GM18519 (cell line): ENCODE data around the gene AXIN1.

Experiments
- ATAC-seq: cut with Tn5 transposase; IDR thresholded peaks from one replicate; pipeline ENCODE4 v1.9.1; 2021; ENCODE audit warnings: mild to moderate bottlenecking, moderate library complexity; ENCODE audit not compliant: unreplicated experiment, low FRiP score

The AXIN1 gene

DNA sequence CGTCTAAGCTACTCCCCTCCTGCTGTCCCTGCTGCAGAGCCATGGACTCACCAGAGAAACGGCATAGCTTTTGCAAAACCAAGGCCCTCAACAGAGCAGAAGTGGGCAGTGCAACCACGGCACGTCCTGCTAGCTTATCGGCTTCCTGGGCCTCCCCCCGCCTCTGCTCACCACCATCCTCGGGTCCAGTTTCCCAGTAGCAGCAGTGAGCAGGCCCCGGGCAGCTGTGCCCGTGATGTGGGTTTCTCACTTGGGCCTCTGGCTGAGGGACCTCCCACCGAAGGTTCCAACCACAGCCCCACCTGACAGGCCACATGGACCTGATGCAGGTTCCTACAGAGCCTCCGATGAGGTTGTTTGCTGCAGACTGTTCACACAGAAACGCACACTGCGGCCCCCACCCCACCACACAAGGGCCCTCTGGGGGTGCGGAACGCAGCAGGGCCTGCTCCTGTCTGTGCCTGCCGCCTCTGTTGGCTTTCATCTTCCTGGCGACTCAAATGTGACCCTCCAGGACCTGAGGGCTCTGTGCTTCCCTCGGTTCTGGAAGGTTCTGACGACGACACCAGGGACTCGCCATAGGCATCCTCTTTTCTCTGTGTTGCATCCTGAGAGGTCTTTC, 44.7 kb downstream of the AXIN1 start:
- no peak for ATAC-seq

DNA sequence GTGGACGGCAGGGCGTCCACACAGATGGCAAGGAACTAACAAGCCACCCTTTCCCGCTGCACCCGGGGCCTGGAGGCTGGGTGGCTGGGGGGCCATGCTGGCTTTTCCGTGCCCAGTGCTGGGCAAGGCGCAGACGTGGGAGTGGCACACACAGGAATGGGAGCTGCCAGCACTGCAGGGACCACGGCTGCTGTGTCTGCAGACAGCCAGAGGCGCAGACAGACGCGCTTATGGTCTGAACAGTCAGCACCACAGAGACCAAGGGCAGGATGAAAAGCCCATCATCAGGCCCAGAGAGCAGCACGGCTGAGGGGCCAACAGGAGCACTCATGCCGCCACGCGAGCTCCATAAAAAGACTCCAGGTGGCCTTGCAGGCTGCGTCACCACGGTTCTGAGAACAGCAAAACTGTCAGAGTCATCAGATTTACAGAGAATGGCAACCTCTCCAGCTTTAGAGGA, 45.6 kb downstream of the AXIN1 start:
- ATAC-seq: no peak

DNA sequence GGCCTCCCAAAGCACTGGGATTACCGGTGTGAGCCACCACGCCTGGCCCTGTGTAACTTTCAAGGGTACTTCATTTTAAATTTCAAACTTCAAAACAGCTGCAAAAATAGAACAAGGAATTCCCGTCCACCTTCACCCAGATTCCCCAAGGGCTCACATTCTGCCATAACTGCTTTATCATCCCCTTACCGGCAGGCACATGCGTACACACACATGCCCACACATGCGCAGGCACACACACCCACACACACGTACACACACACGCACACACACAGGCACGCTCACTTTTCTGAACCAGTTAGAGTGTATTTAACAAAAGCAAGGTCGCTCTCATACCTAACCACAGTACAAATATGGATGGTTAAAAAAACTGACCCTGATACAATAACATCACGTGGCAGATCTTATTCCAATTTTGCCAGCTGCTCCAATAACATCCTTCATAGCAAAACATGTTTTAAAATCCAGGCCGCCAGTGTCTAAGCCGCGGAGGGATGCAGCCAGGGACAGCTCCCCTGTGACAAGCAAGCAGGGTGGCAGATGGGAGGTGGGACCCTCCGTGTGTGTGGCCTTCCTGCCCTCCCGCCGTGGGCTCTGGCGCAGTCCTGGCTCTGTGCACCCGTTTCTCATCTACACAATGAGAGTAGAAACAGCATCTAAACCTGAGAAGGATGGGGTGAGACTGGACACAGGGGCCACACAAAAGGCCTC, 46.5 kb downstream of the AXIN1 start:
- ATAC-seq: no peak

DNA sequence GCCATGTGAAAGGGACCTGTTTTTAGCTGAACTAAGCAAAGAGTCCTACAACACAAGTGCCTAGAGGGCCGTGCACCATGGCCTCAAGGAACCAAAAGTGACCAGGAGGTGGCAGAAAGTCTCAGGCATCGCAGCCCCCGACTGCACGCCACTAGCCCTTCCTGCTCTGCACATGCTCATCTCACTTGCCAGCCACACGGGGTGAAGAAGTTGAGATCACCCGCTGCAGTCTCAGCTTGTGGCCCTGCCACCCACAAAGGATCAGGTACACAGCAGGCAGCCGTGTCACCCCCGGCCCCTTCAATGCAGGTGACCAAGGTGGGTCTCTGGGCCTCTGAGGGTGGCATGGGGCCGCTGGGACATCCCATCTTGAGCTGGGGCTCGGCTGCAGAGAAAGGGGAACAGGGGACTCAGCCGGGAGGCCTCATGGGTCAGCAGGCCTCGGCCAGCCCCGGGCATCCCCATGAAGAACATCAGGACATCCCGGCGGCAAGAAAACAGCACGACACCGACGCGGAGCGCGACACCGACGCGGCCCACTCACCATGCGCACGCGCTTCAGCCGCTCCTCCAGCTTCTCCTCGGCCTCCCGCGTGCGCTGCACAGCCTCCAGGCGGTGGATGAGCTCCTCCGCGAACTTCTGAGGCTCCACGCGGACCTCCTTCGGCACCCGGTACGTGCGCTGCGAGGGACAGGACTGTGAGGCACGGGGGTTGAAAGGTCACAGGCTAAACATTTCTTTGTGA, 48.6 kb downstream of the AXIN1 start:
- ATAC-seq: no peak

DNA sequence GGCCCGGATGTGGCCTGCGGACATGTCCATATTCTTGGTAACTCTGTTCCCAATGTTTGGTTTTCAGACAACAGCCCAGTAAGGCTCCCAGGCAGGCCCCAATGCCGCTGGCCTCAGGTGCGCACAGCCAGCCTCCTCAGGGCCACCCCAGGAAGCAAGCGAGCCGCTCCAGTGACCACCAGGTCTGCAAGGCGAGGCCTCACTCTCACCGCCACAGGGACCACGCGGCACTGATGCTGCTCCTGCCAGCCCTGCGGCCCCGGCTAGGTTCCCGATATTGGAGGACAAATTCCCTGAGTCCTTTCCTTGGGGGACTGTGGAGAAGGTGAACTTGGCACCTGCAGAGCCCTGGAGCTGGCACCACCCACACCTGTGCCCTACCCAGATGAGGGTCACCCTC, 50.6 kb downstream of the AXIN1 start:
- no peak for ATAC-seq

DNA sequence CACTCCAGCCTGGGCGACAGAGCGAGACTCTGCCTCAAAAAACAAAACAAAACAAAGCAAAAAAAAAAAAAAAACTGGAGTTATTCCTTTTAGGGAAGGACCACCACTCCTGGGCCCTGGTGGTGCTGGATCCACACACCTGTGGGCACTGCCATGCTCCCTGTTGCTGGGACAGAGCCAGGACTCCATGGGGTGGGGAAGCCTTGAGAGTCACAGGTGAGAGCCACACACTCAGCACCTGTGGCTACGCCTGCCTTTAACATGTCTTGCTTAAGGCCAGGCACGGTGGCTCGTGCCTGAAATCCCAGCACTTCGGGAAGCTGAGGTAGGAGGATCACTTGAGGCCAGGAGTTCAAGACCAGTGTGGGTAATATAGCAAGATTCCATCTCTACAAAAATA, 51.3 kb downstream of the AXIN1 start:
- no peak for ATAC-seq

DNA sequence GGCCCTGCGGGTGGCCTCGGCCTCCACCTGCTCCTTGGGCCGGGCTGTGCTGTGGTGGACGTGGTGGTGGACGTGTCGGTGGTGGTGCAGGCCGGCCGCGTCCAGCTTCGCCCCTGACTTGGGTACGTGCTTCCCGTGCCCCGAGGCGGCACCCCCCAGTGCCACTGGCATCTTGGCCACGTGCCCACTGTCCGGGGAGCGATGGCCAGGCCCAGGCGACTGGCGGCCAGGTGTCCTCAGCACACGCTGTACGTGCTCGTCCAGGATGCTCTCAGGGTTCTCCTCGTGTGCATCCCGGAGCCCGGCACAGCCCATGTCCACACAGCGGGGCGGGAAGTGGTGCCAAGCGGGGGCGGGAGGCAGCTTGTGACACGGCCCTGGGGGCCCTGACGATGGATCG, 54.7 kb downstream of the AXIN1 start:
- no peak for ATAC-seq

DNA sequence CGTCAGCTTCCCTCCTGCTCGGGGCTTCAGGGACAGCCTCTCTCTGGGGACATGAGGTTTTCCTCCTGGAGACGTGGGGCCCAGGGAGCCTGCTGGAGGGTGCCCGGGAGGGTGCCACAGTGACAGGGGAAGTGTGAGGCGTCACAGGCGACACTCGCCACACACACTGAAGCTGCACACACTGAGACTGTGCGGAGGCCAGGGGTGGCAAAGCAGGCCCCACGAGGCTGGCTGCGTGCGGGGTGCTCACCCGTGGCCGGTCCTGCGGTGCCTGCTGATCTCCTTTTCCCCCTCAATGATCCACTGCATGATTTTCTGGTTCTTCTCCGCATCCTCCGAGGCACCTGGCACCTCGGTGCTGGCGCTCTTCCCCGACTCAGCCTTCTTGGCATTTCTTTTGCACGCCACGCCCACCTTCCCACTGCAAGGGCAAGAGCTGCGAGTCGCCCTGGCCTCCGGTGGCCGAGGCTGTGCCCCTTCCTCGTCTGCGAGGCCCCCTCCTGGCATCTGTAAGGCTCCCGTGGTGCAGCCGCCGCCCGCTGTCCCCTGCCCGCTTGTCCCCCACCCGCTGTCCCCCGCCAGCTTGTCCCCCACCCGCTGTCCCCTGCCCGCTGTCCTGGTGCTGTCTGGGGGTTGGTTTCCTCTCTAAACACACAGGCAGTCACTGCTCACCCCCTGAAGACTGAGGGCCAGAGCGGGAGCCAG, 55.6 kb downstream of the AXIN1 start:
- ATAC-seq: no peak

GRCh38 chr16:296276-296675, 56.2 kb downstream of the AXIN1 start:
- ATAC-seq: no peak

- ATAC-seq: no peak
Measured at GRCh38 chr16:293043-293775, 59.3 kb downstream of the AXIN1 start.

DNA sequence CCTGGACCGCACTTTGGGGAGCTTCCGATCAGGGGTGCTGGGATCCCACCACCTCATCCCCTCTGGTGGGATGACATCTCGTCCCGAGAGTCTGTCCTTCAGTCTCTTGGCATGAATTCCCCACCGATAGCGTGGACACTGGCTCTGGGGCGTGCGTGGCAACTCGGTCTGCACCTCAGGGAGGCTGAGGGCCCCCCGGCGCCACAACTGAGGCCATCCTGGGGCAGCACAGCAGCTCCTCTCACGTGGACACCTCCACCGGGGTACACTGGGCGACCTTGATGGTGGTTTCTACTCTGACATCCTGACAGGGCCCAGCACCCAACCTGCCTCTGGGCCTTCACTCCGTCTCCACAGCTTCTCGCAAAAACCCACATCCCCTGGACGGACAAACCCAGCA, 61.0 kb downstream of the AXIN1 start:
- ATAC-seq: no peak

GRCh38 chr16:290681-291405, 61.7 kb downstream of the AXIN1 start:
- no peak for ATAC-seq

DNA sequence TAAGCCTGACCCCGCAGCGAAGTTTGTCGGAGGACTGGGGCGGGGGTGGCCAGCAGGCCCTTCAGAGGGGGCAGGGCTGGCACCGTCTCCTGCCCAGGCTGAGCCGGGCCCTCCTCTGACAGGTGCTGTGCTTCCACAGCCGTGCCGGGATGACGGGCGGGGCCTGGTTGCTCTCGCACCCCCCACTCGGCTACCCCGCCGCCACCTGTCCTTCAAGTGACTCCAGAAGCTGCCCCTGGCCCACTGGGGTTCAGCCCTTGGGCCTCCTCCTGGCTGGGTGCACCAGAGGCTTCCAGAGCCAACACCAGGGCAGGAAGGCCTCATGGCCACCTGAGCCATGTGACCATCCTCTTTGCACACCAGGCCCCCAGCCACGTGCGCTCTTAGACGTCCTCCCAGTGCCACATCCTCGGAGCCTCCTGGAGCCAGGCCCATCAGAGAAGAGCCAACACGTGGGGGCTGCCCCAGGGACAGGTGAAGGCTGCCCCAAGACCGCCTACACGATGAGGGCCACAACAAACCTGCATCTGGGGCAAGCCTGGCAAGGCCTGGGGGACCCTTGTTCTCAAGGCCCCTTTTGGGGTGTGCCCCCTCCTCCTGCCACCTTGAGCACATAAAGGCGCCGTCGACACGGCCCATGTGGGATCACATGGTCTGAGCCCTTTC, 62.4 kb downstream of the AXIN1 start:
- ATAC-seq: no peak

DNA sequence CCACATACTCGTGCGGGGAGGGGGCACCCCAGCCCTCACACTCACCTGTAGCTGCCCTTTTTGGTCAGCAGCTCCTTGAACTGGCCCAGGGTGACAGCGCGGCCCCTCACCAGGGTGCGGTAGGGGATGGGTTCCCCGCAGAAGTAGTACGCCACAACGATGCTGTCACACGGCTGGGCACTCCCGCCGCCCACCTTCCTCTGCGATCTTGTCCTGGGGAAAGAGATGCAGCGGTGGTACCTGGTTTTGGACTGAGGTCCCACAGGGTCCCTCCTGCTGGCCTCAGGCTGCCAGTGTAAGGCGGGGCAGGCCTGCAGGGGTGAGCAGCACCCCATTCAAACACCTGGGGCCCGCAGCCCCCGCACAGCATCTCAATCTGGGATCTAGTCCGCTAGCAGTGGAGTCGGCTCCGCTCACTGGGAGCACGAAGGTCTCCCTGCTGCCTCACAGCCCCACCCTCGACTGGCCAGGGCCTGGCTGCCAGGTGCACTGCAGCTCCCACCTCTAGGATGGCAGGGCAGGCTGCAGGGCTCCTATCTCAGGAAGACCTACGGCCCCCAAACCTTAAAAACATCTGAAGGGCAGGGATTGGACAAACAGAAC, 63.0 kb downstream of the AXIN1 start:
- ATAC-seq: no peak

DNA sequence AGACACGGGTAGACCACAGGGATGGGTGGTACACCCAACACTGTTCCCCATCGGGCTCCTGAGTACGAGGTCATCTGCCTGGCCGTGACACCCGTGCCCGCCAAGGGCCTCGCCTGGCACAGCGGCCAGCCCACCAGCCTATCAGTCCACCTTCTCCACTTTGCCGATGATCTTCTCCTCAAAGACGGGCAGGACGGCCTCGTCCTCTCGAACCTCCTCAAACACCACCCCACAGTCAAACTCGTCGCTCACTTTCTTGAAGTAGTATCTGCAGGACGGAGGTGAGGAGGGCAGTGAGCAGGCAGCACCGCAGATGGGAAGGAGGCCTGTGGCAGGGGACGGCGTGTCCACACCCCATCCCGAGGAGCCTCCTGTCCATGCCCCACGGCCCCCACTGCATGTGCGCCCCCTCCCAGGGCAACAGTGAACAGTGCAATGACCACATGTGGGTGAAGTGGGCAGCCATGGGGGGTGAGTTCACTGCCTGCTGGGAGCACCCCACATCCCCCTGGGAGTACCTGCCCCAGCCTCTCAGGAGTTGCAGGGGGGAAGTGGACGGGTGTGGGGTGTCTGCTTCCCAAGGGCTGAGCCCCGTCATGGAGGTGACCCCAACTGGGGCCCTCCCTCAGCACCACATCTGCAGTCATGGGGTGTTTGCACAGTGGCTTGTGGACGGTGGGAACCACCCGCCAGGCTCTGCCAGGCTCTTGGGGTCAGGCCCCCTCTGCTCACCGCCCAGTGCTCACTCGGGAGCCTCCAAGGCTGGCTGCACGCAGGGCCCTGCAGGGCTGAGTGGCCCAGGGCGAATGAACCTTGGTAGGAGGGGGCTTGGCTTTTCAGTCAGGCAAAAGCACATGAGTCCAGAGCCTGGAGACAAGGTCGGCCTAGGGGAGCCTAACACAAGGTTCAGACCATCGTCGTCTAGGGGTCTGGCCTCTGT, 64.3 kb downstream of the AXIN1 start:
- no peak for ATAC-seq

GRCh38 chr16:287298-287811, 65.2 kb downstream of the AXIN1 start:
- no peak for ATAC-seq

DNA sequence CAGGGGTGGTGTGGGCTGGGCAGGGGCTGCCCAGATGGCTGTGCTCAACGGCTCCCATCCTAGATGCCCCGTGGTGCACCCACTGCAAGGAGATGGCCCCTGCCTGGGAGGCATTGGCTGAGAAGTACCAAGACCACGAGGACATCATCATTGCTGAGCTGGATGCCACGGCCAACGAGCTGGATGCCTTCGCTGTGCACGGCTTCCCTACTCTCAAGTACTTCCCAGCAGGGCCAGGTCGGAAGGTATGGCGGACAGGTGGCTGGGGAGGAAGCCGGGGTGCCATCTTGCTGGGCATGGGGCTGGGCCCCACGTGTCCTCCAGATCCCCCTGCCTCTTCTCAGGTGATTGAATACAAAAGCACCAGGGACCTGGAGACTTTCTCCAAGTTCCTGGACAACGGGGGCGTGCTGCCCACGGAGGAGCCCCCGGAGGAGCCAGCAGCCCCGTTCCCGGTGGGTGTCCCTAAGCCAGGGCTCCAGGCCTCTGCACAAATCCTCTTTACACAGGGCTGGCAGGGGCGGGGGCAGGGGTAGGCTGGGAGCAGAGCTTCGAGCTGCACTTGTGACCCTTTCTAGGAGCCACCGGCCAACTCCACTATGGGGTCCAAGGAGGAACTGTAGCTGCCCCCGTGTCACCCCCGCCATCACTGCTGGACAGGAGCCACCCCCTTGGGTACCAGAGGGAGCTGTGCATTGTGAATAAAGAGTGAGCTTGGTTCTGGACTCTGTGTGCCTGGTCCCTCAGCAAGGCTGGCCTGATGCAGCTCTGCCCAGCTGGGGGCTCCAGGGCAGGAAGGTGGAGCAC, 65.8 kb downstream of the AXIN1 start:
- no peak for ATAC-seq
